ENCODE data around the gene NOLC1.

Gene NOLC1

DNA sequence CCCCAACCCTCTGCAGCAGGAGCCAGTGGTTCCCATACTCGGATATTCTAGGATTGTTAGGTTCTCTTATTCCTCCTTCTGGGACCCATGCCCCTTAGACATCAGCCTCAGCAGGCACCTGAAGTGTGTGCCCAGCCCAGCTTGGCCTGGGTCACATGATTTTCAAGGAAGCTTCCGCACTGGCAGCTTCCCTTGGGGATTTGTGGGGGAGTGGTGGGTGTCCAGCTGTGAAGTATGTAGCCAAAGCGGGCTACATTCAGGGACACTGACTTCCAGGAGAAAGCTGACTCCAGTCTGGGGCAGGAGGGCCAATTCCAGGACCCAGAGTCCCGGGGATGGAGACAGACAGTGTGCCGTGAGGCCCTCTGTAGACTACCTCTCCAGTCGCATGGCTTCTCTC is 33.3 kb upstream of the NOLC1 start:
- peak; percentile 39 for DNase-seq (ENCODE audit: low read depth)
- peak overlapping the region; percentile 96 for H3K4me3 ChIP-seq (ENCODE audit: low read depth, low read length)
- TF ChIP-seq, protein P1, sequence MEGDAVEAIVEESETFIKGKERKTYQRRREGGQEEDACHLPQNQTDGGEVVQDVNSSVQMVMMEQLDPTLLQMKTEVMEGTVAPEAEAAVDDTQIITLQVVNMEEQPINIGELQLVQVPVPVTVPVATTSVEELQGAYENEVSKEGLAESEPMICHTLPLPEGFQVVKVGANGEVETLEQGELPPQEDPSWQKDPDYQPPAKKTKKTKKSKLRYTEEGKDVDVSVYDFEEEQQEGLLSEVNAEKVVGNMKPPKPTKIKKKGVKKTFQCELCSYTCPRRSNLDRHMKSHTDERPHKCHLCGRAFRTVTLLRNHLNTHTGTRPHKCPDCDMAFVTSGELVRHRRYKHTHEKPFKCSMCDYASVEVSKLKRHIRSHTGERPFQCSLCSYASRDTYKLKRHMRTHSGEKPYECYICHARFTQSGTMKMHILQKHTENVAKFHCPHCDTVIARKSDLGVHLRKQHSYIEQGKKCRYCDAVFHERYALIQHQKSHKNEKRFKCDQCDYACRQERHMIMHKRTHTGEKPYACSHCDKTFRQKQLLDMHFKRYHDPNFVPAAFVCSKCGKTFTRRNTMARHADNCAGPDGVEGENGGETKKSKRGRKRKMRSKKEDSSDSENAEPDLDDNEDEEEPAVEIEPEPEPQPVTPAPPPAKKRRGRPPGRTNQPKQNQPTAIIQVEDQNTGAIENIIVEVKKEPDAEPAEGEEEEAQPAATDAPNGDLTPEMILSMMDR (IDR thresholded peaks at IDR 0.05; ENCODE audit: insufficient read depth, low read depth, low read length, missing control alignments) = no peak

DNA sequence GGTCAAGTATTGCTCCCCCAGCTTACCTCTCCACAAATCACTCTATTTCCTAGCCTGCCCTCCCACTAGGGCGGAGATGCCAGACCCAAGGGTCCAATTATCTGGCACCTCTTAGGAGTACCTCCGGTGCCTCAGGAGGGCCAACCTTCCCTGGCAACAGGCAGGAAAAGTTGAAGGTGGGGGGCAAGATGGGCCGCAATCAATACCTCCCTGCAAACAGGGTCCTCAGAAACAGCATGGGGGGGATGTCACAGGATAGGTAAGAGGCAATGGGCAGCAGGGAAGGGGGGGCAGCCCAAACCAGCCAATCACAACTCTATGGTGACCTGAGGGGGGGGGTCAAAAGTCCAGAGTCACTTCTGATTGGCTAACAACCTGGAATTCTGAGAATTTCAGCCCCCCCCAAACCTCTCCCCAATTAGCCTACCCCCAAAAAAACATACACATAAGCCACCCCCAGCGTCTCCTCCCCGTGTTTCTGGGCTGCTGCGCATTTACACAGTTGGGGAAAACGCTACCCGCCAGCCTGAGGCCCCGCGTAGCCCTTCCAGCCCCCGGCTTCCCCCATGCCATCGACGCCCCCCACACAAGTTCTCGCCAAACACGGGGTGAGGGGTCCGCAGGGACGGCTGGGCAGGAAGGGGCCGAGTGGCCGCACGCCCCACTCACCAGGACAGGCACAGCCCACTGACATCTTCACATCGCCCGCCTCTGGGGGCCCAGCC is 32.6 kb upstream of the NOLC1 start:
- peak; percentile 74 for DNase-seq (ENCODE audit: low read depth)
- H3K4me3 ChIP-seq (ENCODE audit: low read depth, low read length) = peak overlapping the region; percentile 96
- TF ChIP-seq, protein P1 (IDR thresholded peaks at IDR 0.05; ENCODE audit: insufficient read depth, low read depth, low read length, missing control alignments) = no peak

DNA sequence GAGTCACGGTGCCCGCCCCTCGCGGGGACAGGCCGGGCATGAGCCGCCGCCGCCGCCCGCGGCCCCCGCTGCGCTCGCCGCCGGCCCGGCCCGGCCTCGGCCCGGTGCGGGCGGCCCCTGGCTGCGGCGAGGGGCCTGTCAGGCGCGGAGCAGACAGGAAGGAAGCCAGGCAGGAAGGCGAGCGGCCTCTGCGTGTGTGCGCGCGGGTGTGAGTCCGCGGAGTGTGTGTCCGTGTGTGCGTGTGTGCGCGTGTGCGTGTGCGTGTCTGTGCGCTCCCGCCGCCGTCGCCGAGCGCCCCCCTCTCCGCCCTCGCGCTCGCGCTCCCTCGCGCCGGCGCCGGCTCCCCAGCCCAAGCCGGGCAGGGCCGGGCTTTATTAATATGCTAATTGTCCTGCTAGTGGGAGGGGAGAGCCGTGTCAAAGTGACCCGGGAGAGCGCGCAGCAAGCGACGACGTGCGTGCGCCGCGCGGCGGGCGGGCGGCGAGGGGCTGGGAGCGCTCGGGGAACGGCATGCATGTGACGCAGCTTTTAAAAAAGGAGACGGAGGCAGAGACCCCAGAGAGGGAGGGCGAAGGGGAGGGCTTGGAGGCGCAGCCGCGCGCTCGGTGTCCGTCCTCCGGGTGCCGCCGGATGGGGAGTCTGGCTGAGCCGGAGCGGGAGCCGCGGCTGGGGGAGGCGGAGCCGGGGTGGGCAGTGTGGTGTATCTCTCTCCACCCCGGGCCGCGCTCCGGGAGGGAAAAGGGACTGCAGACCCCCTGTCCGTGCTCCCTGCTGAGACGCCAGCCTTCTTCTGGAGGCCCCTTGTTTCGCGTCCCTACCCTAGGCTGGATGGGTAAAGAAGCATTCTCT is 31.8 kb upstream of the NOLC1 start, which contains the start of gene LDB1:
LDB1 (minus strand) TSS at position 227 of the 849 bp plus-strand sequence. CDS start 258 bp downstream, outside the sequence.
- H3K4me3 ChIP-seq (ENCODE audit: low read depth, low read length) = peak within 1 kb of the TSS; percentile 96
- peak; percentile 86 for DNase-seq (ENCODE audit: low read depth)
- TF ChIP-seq, protein P1 (IDR thresholded peaks at IDR 0.05; ENCODE audit: insufficient read depth, low read depth, low read length, missing control alignments) = peak; percentile 4

DNA sequence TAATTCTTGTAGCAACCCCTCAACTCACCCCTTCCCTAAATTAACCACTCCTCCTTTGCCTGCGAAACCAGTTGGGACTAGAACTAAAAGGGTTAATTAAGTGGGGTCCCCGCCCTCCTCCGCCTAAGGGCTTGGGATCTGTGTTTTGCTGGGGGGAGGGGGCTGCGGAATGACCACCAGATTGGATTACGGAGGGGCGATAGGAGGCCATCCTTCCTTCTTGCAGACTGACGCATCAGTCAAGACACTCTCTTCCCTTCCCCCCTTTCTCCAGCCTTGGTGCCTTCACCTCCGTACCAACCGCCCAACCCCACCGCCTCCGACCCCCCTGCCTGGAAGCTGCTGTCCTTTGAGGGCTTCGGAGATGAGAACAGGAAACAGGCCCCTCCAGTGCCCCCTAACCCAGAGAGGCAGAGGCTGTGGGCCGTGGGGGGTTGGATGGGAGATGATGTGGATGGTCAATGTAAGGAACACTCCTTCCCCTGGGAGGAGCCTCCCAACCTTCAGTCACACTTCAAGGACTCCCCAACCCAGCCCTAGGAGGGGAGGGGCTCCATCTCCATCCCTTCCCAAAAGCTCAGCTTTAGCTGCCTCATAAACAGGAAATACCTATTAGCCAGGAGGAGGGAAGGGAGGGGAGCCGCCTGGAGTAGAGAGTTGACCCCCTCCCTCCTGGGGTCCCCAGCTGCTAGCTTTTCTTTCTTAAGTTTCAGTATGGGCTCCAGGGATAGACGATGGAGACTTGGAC is 31.0 kb upstream of the NOLC1 start:
- peak overlapping the region; percentile 96 for H3K4me3 ChIP-seq (ENCODE audit: low read depth, low read length)
- no peak for DNase-seq (ENCODE audit: low read depth)
- TF ChIP-seq, protein P1 (IDR thresholded peaks at IDR 0.05; ENCODE audit: insufficient read depth, low read depth, low read length, missing control alignments) = no peak

DNA sequence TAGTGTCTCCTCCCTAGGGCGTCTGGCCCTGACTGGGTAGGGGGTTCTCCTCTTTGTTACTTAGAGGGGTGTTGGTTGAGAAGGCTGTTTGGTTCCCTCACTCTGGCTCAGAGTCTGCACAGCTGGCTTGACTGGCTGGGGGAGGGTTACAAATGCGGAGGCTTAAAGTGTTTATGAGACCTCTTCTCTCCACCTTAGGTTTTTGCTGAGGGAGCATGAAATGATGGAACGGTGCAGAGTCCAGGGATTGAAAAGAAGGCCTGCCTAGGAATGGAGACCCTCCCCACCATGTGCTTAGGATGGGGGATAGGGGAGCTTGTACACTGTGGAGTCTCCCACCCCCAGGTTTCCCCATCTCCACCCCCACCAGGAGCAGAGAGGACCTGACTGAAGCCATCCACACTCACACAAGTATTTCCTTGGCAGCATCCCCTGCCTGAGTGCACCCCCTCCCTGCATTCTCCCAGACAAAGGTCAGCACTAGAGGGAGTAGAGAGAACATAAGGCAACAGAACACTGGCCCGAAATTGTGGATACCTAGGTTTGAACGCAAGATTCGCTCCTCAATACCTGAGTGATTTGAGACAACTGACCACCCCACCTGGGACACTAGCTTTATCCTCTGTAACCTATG is 30.3 kb upstream of the NOLC1 start:
- no peak overlapping the region for H3K4me3 ChIP-seq (ENCODE audit: low read depth, low read length)
- DNase-seq (ENCODE audit: low read depth) = no peak
- TF ChIP-seq, protein P1 (IDR thresholded peaks at IDR 0.05; ENCODE audit: insufficient read depth, low read depth, low read length, missing control alignments) = no peak

DNA sequence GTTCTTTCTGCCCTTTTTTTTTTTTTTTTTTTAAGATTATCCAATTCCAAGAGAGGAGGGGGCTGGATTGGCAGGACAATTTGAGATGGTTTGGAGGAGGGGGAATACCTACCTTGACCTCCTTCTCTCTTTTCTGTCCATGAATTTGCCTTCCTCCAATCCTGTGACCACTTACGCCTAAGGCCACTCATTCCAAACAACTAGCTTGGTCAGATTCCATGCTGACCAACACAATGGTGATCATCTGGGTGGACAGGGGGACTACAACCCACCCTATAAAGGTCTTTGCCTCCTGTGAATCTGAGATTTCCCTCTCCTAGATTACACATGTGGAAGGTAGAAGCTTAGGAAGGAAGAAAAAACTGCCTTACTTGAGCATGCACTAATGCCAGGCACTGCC is 29.7 kb upstream of the NOLC1 start:
- no peak for DNase-seq (ENCODE audit: low read depth)
- no peak overlapping the region for H3K4me3 ChIP-seq (ENCODE audit: low read depth, low read length)
- TF ChIP-seq, protein P1 (IDR thresholded peaks at IDR 0.05; ENCODE audit: insufficient read depth, low read depth, low read length, missing control alignments) = no peak
